COLO829 (cell line): Measurements from ENCODE around the gene GLMP.

Experiments used
- DNase-seq: peaks from one replicate; pipeline ENCODE4 v3.0.0; 2012; ENCODE audit warnings: low spot score

GLMP gene

GRCh38 chr1:156286061-156286460 is 9.4 kb downstream of the GLMP start:
- no peak for DNase-seq

GRCh38 chr1:156285437-156285836 is 10.0 kb downstream of the GLMP start:
- DNase-seq, result no peak

- no peak for DNase-seq
Observed at GRCh38 chr1:156284757-156285156, 10.7 kb downstream of the GLMP start.

GRCh38 chr1:156284112-156284511 is 11.4 kb downstream of the GLMP start, which contains the start of gene TMEM79:
TMEM79 (plus strand) TSS chr1:156284325; CDS start chr1:156285227, 902 bp downstream.
- no peak for DNase-seq

- DNase-seq, result no peak
Observed at GRCh38 chr1:156283521-156283920, 12.0 kb downstream of the GLMP start.

- peak; percentile 96 for DNase-seq
Observed at GRCh38 chr1:156282479-156283222, 12.8 kb downstream of the GLMP start, which contains the start of gene SMG5. SMG5 (minus strand) TSS chr1:156282825; CDS start chr1:156282680, 145 bp downstream.

- peak; percentile 68 for DNase-seq
Observed at GRCh38 chr1:156281693-156282478, 13.6 kb downstream of the GLMP start.

- no peak for DNase-seq
Observed at GRCh38 chr1:156281281-156281680, 14.2 kb downstream of the GLMP start.

GRCh38 chr1:156279837-156280236 is 15.6 kb downstream of the GLMP start:
- no peak for DNase-seq

- no peak for DNase-seq
Observed at GRCh38 chr1:156276966-156277381, 18.5 kb downstream of the GLMP start.

- DNase-seq, result no peak
Observed at GRCh38 chr1:156276532-156276931, 18.9 kb downstream of the GLMP start.

GRCh38 chr1:156270314-156270713 is 25.2 kb downstream of the GLMP start:
- no peak for DNase-seq

GRCh38 chr1:156268336-156268735 is 27.1 kb downstream of the GLMP start:
- DNase-seq, result no peak

- DNase-seq, result no peak
Observed at GRCh38 chr1:156266051-156266450, 29.4 kb downstream of the GLMP start.

GRCh38 chr1:156263288-156263655 is 32.2 kb downstream of the GLMP start:
- DNase-seq, result no peak

GRCh38 chr1:156262461-156263287 is 32.8 kb downstream of the GLMP start:
- no peak for DNase-seq

GRCh38 chr1:156260896-156261295 is 34.6 kb downstream of the GLMP start:
- peak; percentile 99 for DNase-seq

GRCh38 chr1:156259805-156260204 is 35.7 kb downstream of the GLMP start:
- DNase-seq, result no peak

GRCh38 chr1:156258859-156259258 is 36.6 kb downstream of the GLMP start:
- no peak for DNase-seq

GRCh38 chr1:156257711-156258110 is 37.8 kb downstream of the GLMP start:
- DNase-seq, result no peak

GRCh38 chr1:156253634-156254033 is 41.8 kb downstream of the GLMP start:
- DNase-seq, result no peak

GRCh38 chr1:156251527-156251926 is 44.0 kb downstream of the GLMP start:
- peak; percentile 73 for DNase-seq
